ENCODE data around the gene DBNDD2. TPM values are rescaled to one million over a fixed set of nuclear protein-coding genes. Genes with fewer than 3 reads are reported as not detected.

DBNDD2 gene
- total RNA-seq, 1 experiment from 2014 or later, result 113 TPM

GRCh38 chr20:45392733-45393132, 15.4 kb upstream of the DBNDD2 start:
- no peak for TF ChIP-seq CTCF (IDR thresholded peaks at IDR 0.05; ENCODE audit: unreplicated experiment)
- Mint-ChIP-seq H3K27ac (ENCODE audit: unreplicated experiment) (no peak overlapping the region), H3K4me1 (ENCODE audit: low read depth, unreplicated experiment) (no peaks in the 10 kb centered on the region), H3K27me3 (ENCODE audit: unreplicated experiment) (no peaks in the 10 kb centered on the region), H3K4me3 (ENCODE audit: low read depth, unreplicated experiment) (no peak overlapping the region), H3K36me3 (ENCODE audit: insufficient read depth, unreplicated experiment) (no peaks in the 10 kb centered on the region), H3K9me3 (ENCODE audit: low read depth, unreplicated experiment) (no peaks in the 10 kb centered on the region)
- CTCF ChIA-PET, result interaction anchor here (0.6 to 1.3 kb wide), 9 partner anchors 12 to 500 kb away, joined by 3 to 9 read pairs (median 4); no protein-coding TSS in a partner anchor
- no peak for DNase-seq
- intact Hi-C loops (cut with micrococcal nuclease; ENCODE audit: unreplicated experiment), result no loop called here
- BruUV-seq (replicated peaks), result no TSS peak

- BruUV-seq (replicated peaks), result no TSS peak
- CTCF ChIA-PET, result interaction anchor here (0.6 to 0.7 kb wide), 2 partner anchors 12 to 82 kb away, joined by 3 to 4 read pairs; no protein-coding TSS in a partner anchor
- peaks cover 3% of the 10 kb centered on the region for H3K9me3 Mint-ChIP-seq (ENCODE audit: low read depth, unreplicated experiment)
- H3K27ac Mint-ChIP-seq (ENCODE audit: unreplicated experiment), result no peak overlapping the region
- no peak overlapping the region for H3K4me3 Mint-ChIP-seq (ENCODE audit: low read depth, unreplicated experiment)
- no peaks in the 10 kb centered on the region for H3K27me3 Mint-ChIP-seq (ENCODE audit: unreplicated experiment)
- intact Hi-C loops (cut with micrococcal nuclease; ENCODE audit: unreplicated experiment), result no loop called here
- H3K36me3 Mint-ChIP-seq (ENCODE audit: insufficient read depth, unreplicated experiment), result no peaks in the 10 kb centered on the region
- no peak for DNase-seq
- no peaks in the 10 kb centered on the region for H3K4me1 Mint-ChIP-seq (ENCODE audit: low read depth, unreplicated experiment)
- TF ChIP-seq CTCF (IDR thresholded peaks at IDR 0.05; ENCODE audit: unreplicated experiment), result no peak
Measured at GRCh38 chr20:45394221-45395113, 13.6 kb upstream of the DBNDD2 start.

DNA sequence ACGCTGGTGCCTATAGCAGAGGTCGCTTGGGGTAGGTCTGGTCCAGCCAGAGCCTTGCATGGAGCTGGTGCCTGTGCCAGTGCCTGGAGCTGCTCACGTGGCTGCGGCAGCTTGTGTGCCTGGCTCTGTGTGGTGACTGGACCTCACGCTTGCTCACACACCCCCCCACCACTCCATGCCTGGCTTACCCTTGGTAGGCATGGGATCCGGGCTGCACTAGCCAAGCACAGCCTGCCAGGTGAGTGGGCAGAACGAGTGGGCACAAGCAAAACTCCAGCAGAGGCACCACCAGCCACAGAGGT, 13.0 kb upstream of the DBNDD2 start:
- no peak for TF ChIP-seq CTCF (IDR thresholded peaks at IDR 0.05; ENCODE audit: unreplicated experiment)
- Mint-ChIP-seq H3K27ac (ENCODE audit: unreplicated experiment) (no peak overlapping the region), H3K27me3 (ENCODE audit: unreplicated experiment) (no peaks in the 10 kb centered on the region), H3K4me3 (ENCODE audit: low read depth, unreplicated experiment) (no peak overlapping the region), H3K36me3 (ENCODE audit: insufficient read depth, unreplicated experiment) (no peaks in the 10 kb centered on the region), H3K9me3 (ENCODE audit: low read depth, unreplicated experiment) (peaks cover 9% of the 10 kb centered on the region), H3K4me1 (ENCODE audit: low read depth, unreplicated experiment) (no peaks in the 10 kb centered on the region)
- no peak for DNase-seq
- no TSS peak for BruUV-seq (replicated peaks)
- intact Hi-C loops (cut with micrococcal nuclease; ENCODE audit: unreplicated experiment), result no loop called here
- CTCF ChIA-PET, result interaction anchor here (0.6 kb wide), 1 partner anchor 82 kb away, joined by 4 read pairs; no protein-coding TSS in a partner anchor

GRCh38 chr20:45399018-45399417, 9.1 kb upstream of the DBNDD2 start:
- no TSS peak for BruUV-seq (replicated peaks)
- CTCF ChIA-PET, result no interaction called here
- TF ChIP-seq CTCF (IDR thresholded peaks at IDR 0.05; ENCODE audit: unreplicated experiment), result no peak
- H3K27ac Mint-ChIP-seq (ENCODE audit: unreplicated experiment), result no peak overlapping the region
- H3K9me3 Mint-ChIP-seq (ENCODE audit: low read depth, unreplicated experiment), result peaks cover 13% of the 10 kb centered on the region
- H3K36me3 Mint-ChIP-seq (ENCODE audit: insufficient read depth, unreplicated experiment), result no peaks in the 10 kb centered on the region
- no peaks in the 10 kb centered on the region for H3K4me1 Mint-ChIP-seq (ENCODE audit: low read depth, unreplicated experiment)
- intact Hi-C loops (cut with micrococcal nuclease; ENCODE audit: unreplicated experiment), result no loop called here
- no peak for DNase-seq
- H3K27me3 Mint-ChIP-seq (ENCODE audit: unreplicated experiment), result no peaks in the 10 kb centered on the region
- H3K4me3 Mint-ChIP-seq (ENCODE audit: low read depth, unreplicated experiment), result no peak overlapping the region
